WERI-Rb-1 (cell line): Measurements from ENCODE around the gene TFAP2A.

Source experiments
- DNase-seq: peaks from one replicate; pipeline ENCODE4 v3.0.0-alpha.2; 2020
- H3K27ac ChIP-seq: fragments of 250-450 bp; sonication (Bioruptor Pico); 2 replicates; pipeline ENCODE4 v1.5.1; 2020; ENCODE audit warnings: mild to moderate bottlenecking, moderate library complexity
- H3K27me3 ChIP-seq: fragments of 250-450 bp; sonication (Bioruptor Pico); 2 replicates; pipeline ENCODE4 v1.5.1; 2021; ENCODE audit warnings: mild to moderate bottlenecking, low read depth, moderate library complexity; ENCODE audit not compliant: insufficient read depth, severe bottlenecking
- H3K36me3 ChIP-seq: fragments of 250-450 bp; sonication (Bioruptor Pico); 2 replicates; pipeline ENCODE4 v1.5.1; 2020; ENCODE audit warnings: mild to moderate bottlenecking, moderate library complexity
- H3K4me3 ChIP-seq: 2 replicates; pipeline ENCODE4 v1.5.1; 2011; ENCODE audit warnings: low read depth, mild to moderate bottlenecking, control low read depth, low read length
- H3K9me3 ChIP-seq: fragments of 250-450 bp; sonication (Bioruptor Pico); 2 replicates; pipeline ENCODE4 v1.5.1; 2021; ENCODE audit warnings: mild to moderate bottlenecking, moderate library complexity; ENCODE audit not compliant: severe bottlenecking
- CTCF ChIP-seq: IDR thresholded peaks from 2 replicates; pipeline ENCODE4 v1.5.1; 2011; ENCODE audit warnings: low read depth, mild to moderate bottlenecking, control low read depth, inconsistent platforms, low read length

TFAP2A gene

GRCh38 chr6:10382322-10382721, 32.6 kb downstream of the TFAP2A start:
- H3K36me3 ChIP-seq: no peaks in the 10 kb centered on the region
- no peak for TF ChIP-seq CTCF
- H3K27ac ChIP-seq: no peak overlapping the region
- H3K4me3 ChIP-seq: no peak overlapping the region
- no peaks in the 10 kb centered on the region for H3K9me3 ChIP-seq
- H3K27me3 ChIP-seq: peaks cover 25% of the 10 kb centered on the region
- DNase-seq: no peak

GRCh38 chr6:10381830-10382208, 33.1 kb downstream of the TFAP2A start:
- Histone ChIP-seq H3K4me3 (no peak overlapping the region), H3K27me3 (peaks cover 23% of the 10 kb centered on the region), H3K36me3 (no peaks in the 10 kb centered on the region), H3K27ac (no peak overlapping the region), H3K9me3 (no peaks in the 10 kb centered on the region)
- no peak for DNase-seq
- no peak for TF ChIP-seq CTCF

- Histone ChIP-seq H3K27me3 (peaks cover 17% of the 10 kb centered on the region), H3K4me3 (no peak overlapping the region)
Observed at GRCh38 chr6:10381133-10381829, 33.6 kb downstream of the TFAP2A start.

GRCh38 chr6:10375391-10375969, 39.4 kb downstream of the TFAP2A start:
- H3K9me3 ChIP-seq: no peaks in the 10 kb centered on the region
- H3K27ac ChIP-seq: no peak overlapping the region
- DNase-seq: no peak
- H3K27me3 ChIP-seq: no peaks in the 10 kb centered on the region
- H3K36me3 ChIP-seq: no peaks in the 10 kb centered on the region
- H3K4me3 ChIP-seq: no peak overlapping the region
- TF ChIP-seq CTCF: no peak

More at GRCh38 chr6:10381133-10381829, 33.6 kb downstream of the TFAP2A start:
- peak; percentile 50 for TF ChIP-seq CTCF
- H3K27ac ChIP-seq: no peak overlapping the region
- peak; percentile 73 for DNase-seq
- no peaks in the 10 kb centered on the region for H3K9me3 ChIP-seq
- H3K36me3 ChIP-seq: no peaks in the 10 kb centered on the region

- H3K4me3 ChIP-seq: no peak overlapping the region
Observed at GRCh38 chr6:10373642-10374359, 41.1 kb downstream of the TFAP2A start.

More at GRCh38 chr6:10373642-10374359, 41.1 kb downstream of the TFAP2A start:
- H3K9me3 ChIP-seq: no peaks in the 10 kb centered on the region
- TF ChIP-seq CTCF: no peak
- no peak overlapping the region for H3K27ac ChIP-seq
- H3K36me3 ChIP-seq: no peaks in the 10 kb centered on the region
- DNase-seq: no peak
- H3K27me3 ChIP-seq: no peaks in the 10 kb centered on the region
